HepG2 (cell line): ENCODE results near the gene CNTRL. TPM values are rescaled to one million over a fixed set of nuclear protein-coding genes. Genes with fewer than 3 reads are reported as not detected.
A peak's percentile ranks its signal among the peaks of the same experiment; 100 is the strongest.

ENCODE experiments used
- ARHGAP35 ChIP-seq: sonication (generic); formaldehyde crosslinking; IDR thresholded peaks from 2 replicates; pipeline ENCODE4 v1.9.0; 2022; ENCODE audit warnings: mild to moderate bottlenecking, inconsistent platforms, moderate library complexity, missing genetic modification reagents, borderline replicate concordance
- ATF6 ChIP-seq: sonication (generic); formaldehyde crosslinking; conservative IDR thresholded peaks from 2 replicates; pipeline ENCODE4 v1.4.0; 2020; ENCODE audit warnings: missing genetic modification reagents
- CBFB ChIP-seq: sonication (generic); formaldehyde crosslinking; IDR thresholded peaks from 2 replicates; pipeline ENCODE4 v1.4.0; 2020; ENCODE audit warnings: missing genetic modification reagents
- ELF3 ChIP-seq: IDR thresholded peaks from 2 replicates; pipeline ENCODE4 v1.6.1; 2016; ENCODE audit warnings: missing genetic modification reagents, missing compliant biosample characterization
- IKZF1 ChIP-seq: fragments of 450-650 bp; IDR thresholded peaks from 2 replicates; pipeline ENCODE4 v1.7.1; 2016
- PHF5A ChIP-seq: IDR thresholded peaks from one replicate; pipeline ENCODE4 v1.6.1; 2018; ENCODE audit warnings: low read depth, missing genetic modification reagents; ENCODE audit not compliant: unreplicated experiment
- PRMT3 ChIP-seq: sonication (generic); formaldehyde crosslinking; IDR thresholded peaks from 2 replicates; pipeline ENCODE4 v1.8.1; 2022; ENCODE audit warnings: low read depth, mild to moderate bottlenecking, moderate library complexity, missing genetic modification reagents, borderline replicate concordance
- RFX3 ChIP-seq: IDR thresholded peaks from 2 replicates; pipeline ENCODE4 v1.6.1; 2016; ENCODE audit warnings: missing biosample characterization, missing genetic modification reagents
- SP5 ChIP-seq: IDR thresholded peaks from 2 replicates; pipeline ENCODE4 v1.6.1; 2016; ENCODE audit warnings: low read depth, borderline replicate concordance
- TBX2 ChIP-seq: sonication (generic); formaldehyde crosslinking; IDR thresholded peaks from 2 replicates; pipeline ENCODE4 v1.5.0; 2020; ENCODE audit warnings: missing genetic modification reagents, mild to moderate bottlenecking, borderline replicate concordance
- YEATS4 ChIP-seq: sonication (generic); formaldehyde crosslinking; IDR thresholded peaks from 2 replicates; pipeline ENCODE4 v1.4.0; 2020; ENCODE audit warnings: missing genetic modification reagents, borderline replicate concordance
- ZBTB25 ChIP-seq: IDR thresholded peaks from 2 replicates; pipeline ENCODE4 v1.6.1; 2018; ENCODE audit warnings: missing genetic modification reagents
- ZFP36L2 ChIP-seq: sonication (generic); formaldehyde crosslinking; IDR thresholded peaks from 2 replicates; pipeline ENCODE4 v1.4.0; 2020; ENCODE audit warnings: missing genetic modification reagents
- ZFP91 ChIP-seq: sonication (generic); formaldehyde crosslinking; IDR thresholded peaks from 2 replicates; pipeline ENCODE4 v1.9.0; 2022; ENCODE audit warnings: missing genetic modification reagents, mild to moderate bottlenecking, borderline replicate concordance
- ZNF205 ChIP-seq: IDR thresholded peaks from 2 replicates; pipeline ENCODE4 v1.6.1; 2018; ENCODE audit warnings: missing biosample characterization, missing genetic modification reagents
- ZNF253 ChIP-seq: sonication (generic); formaldehyde crosslinking; IDR thresholded peaks from 2 replicates; pipeline ENCODE4 v1.8.0; 2022; ENCODE audit warnings: mild to moderate bottlenecking, missing genetic modification reagents, borderline replicate concordance
- ZNF512B ChIP-seq: sonication (generic); formaldehyde crosslinking; IDR thresholded peaks from 2 replicates; pipeline ENCODE4 v1.5.1; 2020; ENCODE audit warnings: missing genetic modification reagents, mild to moderate bottlenecking, borderline replicate concordance
- ZNF572 ChIP-seq: sonication (generic); formaldehyde crosslinking; IDR thresholded peaks from 2 replicates; pipeline ENCODE4 v1.5.1; 2020; ENCODE audit warnings: mild to moderate bottlenecking, missing genetic modification reagents
- polyA plus RNA-seq, 8 experiments: library from polyadenylated mRNA; depleted of rRNA in 3 of 8; stranded (reverse) in 7 of 8; unstranded in 1 of 8; fragments of >200 nt; fragmentation: Illumina TruSeq in 4 of 8; extraction: Trizol in 4 of 8; gene quantifications; 2 replicates each; pipeline versions ENCODE4 v1.2.1 to v1.2.3, GENCODE V29; 2011 to 2016; ENCODE audit warnings: low read depth in 4 of 8, missing spikeins in 1 of 8, mixed read lengths in 1 of 8; ENCODE audit not compliant: insufficient read depth in 1 of 8
- total RNA-seq, 5 experiments: library from RNA; depleted of rRNA; stranded (reverse); fragments of >200 nt; fragmentation: Illumina TruSeq; extraction: Trizol; gene quantifications; 2 replicates each; pipeline ENCODE4 v1.2.3, GENCODE V29; 2016; ENCODE audit warnings: low read depth in 1 of 5
- TF ChIP-seq, protein P1 (sequence below): sonication (generic); formaldehyde crosslinking; IDR thresholded peaks from 2 replicates; pipeline ENCODE4 v1.4.0; 2020; ENCODE audit warnings: mild to moderate bottlenecking, low read depth, missing genetic modification reagents

The CNTRL gene
- total and polyA plus RNA-seq, 2 of the 13 experiments (the other 11 are each of a cell fraction or from before 2014, with no cell fraction given) = 7.5 to 11.8 TPM

DNA sequence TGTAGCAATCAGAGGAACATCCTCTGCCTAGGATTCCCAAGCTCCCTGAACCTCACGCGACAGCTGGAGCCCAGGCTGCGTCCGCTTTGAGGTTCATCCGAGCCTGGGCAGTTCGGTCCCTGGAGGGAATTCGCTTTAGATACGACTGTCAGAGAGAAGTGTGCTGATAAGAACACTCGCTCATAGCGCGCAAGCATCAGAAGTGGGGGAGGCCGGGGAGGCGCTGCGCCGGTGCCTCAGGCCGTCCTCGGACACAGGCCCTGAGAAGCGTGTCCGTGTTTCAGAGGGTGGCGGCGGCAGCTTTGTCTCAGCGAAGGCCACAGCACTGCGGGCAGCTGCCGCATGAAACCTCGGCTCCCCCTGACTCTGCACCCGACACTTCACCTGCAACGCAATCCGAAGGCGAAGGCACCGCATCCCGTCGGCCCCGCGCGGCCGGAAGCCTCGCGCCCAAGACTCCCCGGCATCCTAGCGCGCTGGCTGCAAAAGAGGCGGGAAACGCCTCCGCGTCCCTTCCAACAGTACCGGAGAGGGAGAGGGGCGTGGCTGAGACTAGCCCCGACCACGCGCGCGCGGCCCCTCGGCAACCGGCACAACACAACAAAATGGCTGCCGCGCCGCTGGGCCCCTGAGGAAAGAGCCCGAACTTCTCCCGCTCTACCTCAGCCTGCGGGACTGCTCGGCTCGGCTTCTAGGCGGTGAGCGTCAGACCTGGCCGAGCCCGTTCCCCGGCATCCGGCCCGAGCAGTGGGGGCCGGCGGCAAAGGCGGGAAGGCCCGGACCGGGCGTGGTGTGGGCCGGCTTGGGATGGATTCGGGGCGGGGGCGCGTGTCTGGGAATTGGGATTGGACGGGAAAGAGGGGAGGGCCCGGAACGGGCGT lies at the start of gene CNTRL (continued):
- TF ChIP-seq YEATS4 (peak; percentile 93), ZNF205 (CRISPR knock-in tag) (peak; percentile 79), ZBTB25 (CRISPR knock-in tag) (peak; percentile 75), ELF3 (CRISPR knock-in tag) (peak; percentile 59; the same call in 1 of the 2 replicates), TBX2 (CRISPR knock-in tag) (peak; percentile 96), ATF6 (CRISPR knock-in tag) (no peak), ZFP36L2 (no peak), CBFB (CRISPR knock-in tag) (peak; percentile 54; the same call in 1 of the 2 replicates), SP5 (CRISPR knock-in tag) (peak; percentile 76), ARHGAP35 (CRISPR knock-in tag) (peak; percentile 85), ZNF512B (CRISPR knock-in tag) (no peak), ZFP91 (CRISPR knock-in tag) (peak; percentile 94; the same call in 1 of the 2 replicates), ZNF572 (CRISPR knock-in tag) (peak; percentile 78), PHF5A (peak; percentile 28), PRMT3 (peak; percentile 74; the same call in 1 of the 2 replicates), ZNF253 (peak; percentile 97), IKZF1 (no peak), RFX3 (CRISPR knock-in tag) (peak; percentile 53; the same call in 1 of the 2 replicates)
- TF ChIP-seq, protein P1, sequence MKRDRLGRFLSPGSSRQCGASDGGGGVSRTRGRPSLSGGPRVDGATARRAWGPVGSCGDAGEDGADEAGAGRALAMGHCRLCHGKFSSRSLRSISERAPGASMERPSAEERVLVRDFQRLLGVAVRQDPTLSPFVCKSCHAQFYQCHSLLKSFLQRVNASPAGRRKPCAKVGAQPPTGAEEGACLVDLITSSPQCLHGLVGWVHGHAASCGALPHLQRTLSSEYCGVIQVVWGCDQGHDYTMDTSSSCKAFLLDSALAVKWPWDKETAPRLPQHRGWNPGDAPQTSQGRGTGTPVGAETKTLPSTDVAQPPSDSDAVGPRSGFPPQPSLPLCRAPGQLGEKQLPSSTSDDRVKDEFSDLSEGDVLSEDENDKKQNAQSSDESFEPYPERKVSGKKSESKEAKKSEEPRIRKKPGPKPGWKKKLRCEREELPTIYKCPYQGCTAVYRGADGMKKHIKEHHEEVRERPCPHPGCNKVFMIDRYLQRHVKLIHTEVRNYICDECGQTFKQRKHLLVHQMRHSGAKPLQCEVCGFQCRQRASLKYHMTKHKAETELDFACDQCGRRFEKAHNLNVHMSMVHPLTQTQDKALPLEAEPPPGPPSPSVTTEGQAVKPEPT (CRISPR knock-in tag) = peak; percentile 93; the same call in 1 of the 2 replicates
